ENCODE results near the gene CCDC12. TPM values are rescaled to one million over a fixed set of nuclear protein-coding genes. Genes with fewer than 3 reads are reported as not detected.

Gene CCDC12
- total RNA-seq, 1 experiment from 2014 or later: 52.7 TPM

DNA sequence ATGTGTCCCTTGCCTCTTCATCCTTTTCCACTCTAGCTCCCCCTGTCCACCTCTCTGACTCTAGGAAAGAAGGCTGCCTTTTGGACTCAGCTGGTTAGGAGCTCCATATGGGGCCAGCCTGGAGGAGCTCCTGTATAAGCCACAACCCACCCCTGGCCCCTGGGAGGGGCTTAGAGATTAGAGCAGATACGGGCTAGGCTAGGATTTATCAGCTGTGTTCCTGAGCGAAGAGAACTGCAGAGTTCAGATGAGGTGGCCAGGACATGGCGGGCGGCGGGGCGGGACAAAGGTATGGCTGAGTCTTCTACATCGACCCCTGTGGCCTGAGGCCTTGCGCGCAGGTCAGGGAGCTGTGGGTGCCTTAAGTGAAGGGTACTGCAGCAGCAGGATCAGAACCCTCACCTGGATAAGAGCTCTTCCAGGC lies 10.8 kb upstream of the CCDC12 start:
- Mint-ChIP-seq H3K36me3 (ENCODE audit: insufficient read depth, unreplicated experiment) (peaks cover 11% of the 10 kb centered on the region), H3K27me3 (ENCODE audit: insufficient read depth, unreplicated experiment) (no peaks in the 10 kb centered on the region), H3K4me1 (ENCODE audit: low read depth, unreplicated experiment) (peaks cover 19% of the 10 kb centered on the region), H3K9me3 (ENCODE audit: unreplicated experiment) (no peaks in the 10 kb centered on the region), H3K4me3 (ENCODE audit: unreplicated experiment) (no peak overlapping the region), H3K27ac (ENCODE audit: unreplicated experiment) (no peak overlapping the region)
- Histone ChIP-seq H3K4me1 (peaks cover 20% of the 10 kb centered on the region), H3K9me3 (no peaks in the 10 kb centered on the region), H3K4me3 (ENCODE audit: low read depth, low read length) (no peak overlapping the region), H3K27me3 (replicated peaks; ENCODE audit: control insufficient read depth, insufficient read depth, low read length) (no peaks in the 10 kb centered on the region), H3K36me3 (ENCODE audit: control insufficient read depth, insufficient read depth, low read length) (no peaks in the 10 kb centered on the region; the same call in 1 of the 2 replicates)
- no peak for DNase-seq
- BruUV-seq (replicated peaks): no TSS peak
- POLR2A ChIA-PET: no interaction called here
- intact Hi-C loops (cut with micrococcal nuclease; ENCODE audit: unreplicated experiment): no loop called here
- CTCF ChIA-PET: interaction anchor here (1.0 kb wide), 1 partner anchor 52 kb away, joined by 3 read pairs; no protein-coding TSS in a partner anchor
- no peak for TF ChIP-seq CTCF (IDR thresholded peaks at IDR 0.05; ENCODE audit: insufficient read depth in 1 of 2, low read depth in 1 of 2, low read length in 1 of 2, severe bottlenecking in 1 of 2, unreplicated experiment in 1 of 2)

DNA sequence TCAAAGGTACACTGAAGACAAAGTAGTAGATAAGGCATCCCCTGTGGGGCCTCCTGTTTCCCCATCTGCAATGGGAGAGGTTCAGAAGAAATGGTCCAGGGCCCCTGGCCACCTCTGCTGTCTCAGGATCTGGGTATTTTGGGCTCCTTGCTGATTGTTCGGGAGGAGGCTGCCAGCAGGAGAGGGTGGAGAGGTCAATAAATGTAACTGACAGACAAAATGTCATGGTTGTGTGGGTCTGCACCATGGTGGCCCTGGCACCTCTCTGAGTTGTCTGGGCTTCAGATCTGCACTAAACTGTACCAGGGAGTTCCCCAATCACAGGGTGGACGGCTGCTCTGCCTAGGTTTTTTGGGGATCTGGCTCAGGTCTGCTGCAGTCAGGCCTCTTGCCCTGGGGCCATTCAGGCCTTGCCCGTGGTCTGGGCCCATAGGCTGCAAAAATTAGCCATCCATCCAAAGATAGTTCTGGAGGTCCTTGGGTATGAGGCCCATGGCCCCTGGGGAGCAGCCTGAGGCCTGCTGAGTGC lies 10.3 kb upstream of the CCDC12 start:
- Mint-ChIP-seq H3K27ac (ENCODE audit: unreplicated experiment) (no peak overlapping the region), H3K4me1 (ENCODE audit: low read depth, unreplicated experiment) (peaks cover 21% of the 10 kb centered on the region), H3K27me3 (ENCODE audit: insufficient read depth, unreplicated experiment) (no peaks in the 10 kb centered on the region), H3K9me3 (ENCODE audit: unreplicated experiment) (no peaks in the 10 kb centered on the region), H3K36me3 (ENCODE audit: insufficient read depth, unreplicated experiment) (peaks cover 12% of the 10 kb centered on the region), H3K4me3 (ENCODE audit: unreplicated experiment) (no peak overlapping the region)
- intact Hi-C loops (cut with micrococcal nuclease; ENCODE audit: unreplicated experiment): no loop called here
- ChIA-PET CTCF (interaction anchor here (1.0 kb wide), 1 partner anchor 51 kb away, joined by 3 read pairs; no protein-coding TSS in a partner anchor), POLR2A (no interaction called here)
- no peaks in the 10 kb centered on the region for H3K27me3 ChIP-seq (replicated peaks; ENCODE audit: control insufficient read depth, insufficient read depth, low read length)
- H3K4me3 ChIP-seq (ENCODE audit: low read depth, low read length): no peak overlapping the region
- BruUV-seq (replicated peaks): no TSS peak
- DNase-seq: no peak
- TF ChIP-seq CTCF (IDR thresholded peaks at IDR 0.05; ENCODE audit: insufficient read depth in 1 of 2, low read depth in 1 of 2, low read length in 1 of 2, severe bottlenecking in 1 of 2, unreplicated experiment in 1 of 2): no peak
- H3K9me3 ChIP-seq: no peaks in the 10 kb centered on the region
- H3K36me3 ChIP-seq (ENCODE audit: control insufficient read depth, insufficient read depth, low read length): no peaks in the 10 kb centered on the region; the same call in 1 of the 2 replicates
- H3K4me1 ChIP-seq: peaks cover 25% of the 10 kb centered on the region

DNA sequence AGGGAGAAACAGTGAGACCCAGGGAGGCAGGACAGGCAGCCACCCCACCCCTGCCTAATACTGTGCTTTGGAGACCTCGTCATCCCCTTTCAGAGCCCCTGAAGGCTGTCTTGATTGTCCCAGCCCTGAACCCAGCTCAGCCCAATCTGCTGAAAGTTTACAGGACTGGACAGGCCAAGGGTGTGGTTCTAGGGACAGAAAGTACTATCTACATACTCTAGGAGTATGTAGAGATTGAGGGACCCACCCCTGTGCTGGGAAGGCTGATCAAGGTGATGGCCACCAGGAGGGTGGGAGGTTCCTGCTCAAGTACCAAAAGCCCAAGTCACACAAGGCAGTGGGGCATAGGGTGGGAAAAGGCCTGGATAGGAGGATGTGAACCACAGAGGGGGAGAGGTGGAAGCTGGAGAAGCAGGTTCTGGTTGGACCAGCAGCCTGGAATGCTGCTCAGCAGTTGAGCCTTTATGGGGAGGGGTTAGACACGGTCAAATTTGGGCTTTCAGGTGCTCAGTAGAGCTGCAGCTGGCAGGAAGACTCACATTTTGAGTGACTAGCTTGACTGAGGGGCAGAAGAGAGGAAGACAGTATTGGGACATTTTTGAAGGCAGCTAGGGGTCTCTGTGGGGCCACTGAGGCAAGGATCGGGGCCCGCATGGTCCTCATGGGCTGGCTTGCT lies 9.6 kb upstream of the CCDC12 start:
- no TSS peak for BruUV-seq (replicated peaks)
- Mint-ChIP-seq H3K4me1 (ENCODE audit: low read depth, unreplicated experiment) (peaks cover 21% of the 10 kb centered on the region), H3K36me3 (ENCODE audit: insufficient read depth, unreplicated experiment) (peaks cover 12% of the 10 kb centered on the region), H3K9me3 (ENCODE audit: unreplicated experiment) (no peaks in the 10 kb centered on the region), H3K4me3 (ENCODE audit: unreplicated experiment) (no peak overlapping the region), H3K27ac (ENCODE audit: unreplicated experiment) (no peak overlapping the region), H3K27me3 (ENCODE audit: insufficient read depth, unreplicated experiment) (no peaks in the 10 kb centered on the region)
- ChIA-PET POLR2A (no interaction called here), CTCF (no interaction called here)
- no peak for DNase-seq
- no peak for TF ChIP-seq CTCF (IDR thresholded peaks at IDR 0.05; ENCODE audit: insufficient read depth in 1 of 2, low read depth in 1 of 2, low read length in 1 of 2, severe bottlenecking in 1 of 2, unreplicated experiment in 1 of 2)
- Histone ChIP-seq H3K4me3 (ENCODE audit: low read depth, low read length) (no peak overlapping the region), H3K4me1 (peaks cover 32% of the 10 kb centered on the region), H3K36me3 (ENCODE audit: control insufficient read depth, insufficient read depth, low read length) (no peaks in the 10 kb centered on the region; the same call in 1 of the 2 replicates), H3K9me3 (no peaks in the 10 kb centered on the region), H3K27me3 (replicated peaks; ENCODE audit: control insufficient read depth, insufficient read depth, low read length) (no peaks in the 10 kb centered on the region)
- intact Hi-C loops (cut with micrococcal nuclease; ENCODE audit: unreplicated experiment): no loop called here
